Inferior parietal cortex (tissue), 1 donor: ENCODE data around the gene SNRNP40.
A peak's percentile ranks its signal among the peaks of the same experiment; 100 is the strongest.
"Not testable (repeated sequence)": the region's sequence is repeated elsewhere in the genome, so short reads cannot be mapped to it uniquely, and the experiment has no call there.

ENCODE experiments used
- DNase-seq: peaks from one replicate; pipeline ENCODE4 v3.0.0-alpha.2; 2016; ENCODE audit errors: extremely low spot score

Gene SNRNP40

DNA sequence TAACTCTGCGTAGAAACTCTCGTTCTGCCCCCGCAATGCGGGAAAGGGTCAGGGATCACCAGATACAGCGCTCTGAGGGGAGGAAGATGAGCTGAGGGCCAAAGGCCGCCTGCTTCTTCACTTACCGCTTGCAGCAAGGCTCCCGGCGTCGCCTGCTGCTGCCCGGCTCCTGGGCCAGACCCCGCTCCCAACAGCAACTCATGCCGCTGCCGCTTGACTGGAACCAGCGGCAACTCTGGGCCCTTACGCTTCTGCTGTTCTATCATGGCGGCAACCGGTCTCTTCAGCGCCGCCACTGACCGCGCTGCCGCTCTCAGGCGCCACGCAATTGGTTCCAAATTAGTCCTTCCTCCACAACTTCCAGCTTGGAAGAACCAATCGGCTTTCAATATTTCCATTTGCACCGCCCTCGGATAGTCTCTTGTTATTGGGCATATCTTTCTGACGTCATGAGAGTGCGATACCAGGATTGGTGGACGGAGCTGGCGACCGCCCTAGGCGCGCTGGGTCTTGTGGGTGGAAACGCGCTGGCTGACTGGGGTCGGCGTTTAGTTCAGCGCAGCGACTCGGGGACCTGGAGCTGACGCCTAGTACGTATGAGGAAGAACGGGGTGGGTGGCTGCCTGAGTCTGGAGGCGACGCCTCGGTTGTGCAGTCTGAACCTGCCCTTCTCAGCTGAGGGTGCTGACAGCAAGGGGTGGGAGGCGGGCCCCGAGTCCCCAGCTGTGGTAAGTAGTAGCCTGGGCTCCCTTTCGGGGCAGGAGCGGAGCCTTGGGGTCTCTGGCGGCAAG, at the start of gene SNRNP40, which contains the start of gene ZCCHC17:
TSS of gene SNRNP40 (minus strand) at position 303 of the 791 bp plus-strand sequence. CDS start at position 266, 37 bp downstream.
TSS of gene ZCCHC17 (plus strand) at position 547 of the 791 bp plus-strand sequence. CDS start 13,067 bp downstream, outside the sequence.
- peak; percentile 100 for DNase-seq

DNA sequence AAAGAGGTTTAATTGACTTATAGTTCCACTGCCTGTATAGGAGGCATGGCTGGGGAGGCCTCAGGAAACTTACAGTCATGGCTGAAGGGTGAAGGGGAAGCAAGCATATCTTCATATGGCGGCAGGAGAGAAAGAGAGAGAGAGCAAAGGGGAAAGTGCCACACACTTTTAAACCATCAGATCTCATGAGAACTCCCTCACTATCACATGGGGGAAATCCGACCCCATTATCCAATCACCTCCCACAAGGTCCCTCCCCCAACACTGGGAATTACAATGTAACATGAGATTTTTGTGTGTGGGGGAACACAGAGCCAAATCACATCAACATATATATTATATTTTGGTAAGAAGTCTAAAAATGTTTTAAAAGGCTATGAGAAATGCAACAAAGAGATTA, 49.0 kb upstream of the SNRNP40 start:
- DNase-seq = no peak

DNA sequence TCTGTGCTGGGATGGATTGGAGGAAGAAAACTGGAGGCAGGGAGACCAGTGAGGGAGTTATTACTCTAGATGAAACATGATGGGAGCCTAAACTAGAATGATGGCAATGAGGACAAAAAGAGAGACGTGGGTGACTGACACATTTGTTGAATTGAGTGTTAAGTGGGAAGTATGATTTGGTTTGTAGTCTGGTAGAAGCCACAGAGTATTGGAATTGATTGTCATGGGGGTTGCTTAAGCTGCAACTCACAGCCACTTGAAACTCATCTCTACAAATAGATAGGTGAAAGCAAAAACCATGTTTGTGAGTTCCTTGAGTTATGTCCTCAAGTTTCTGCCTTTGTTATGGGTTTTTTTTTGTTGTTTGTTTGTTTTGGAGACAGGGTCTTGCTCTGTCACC, 47.9 kb upstream of the SNRNP40 start:
- no peak for DNase-seq

GRCh38 chr1:31336687-31337467, 40.3 kb upstream of the SNRNP40 start:
- no peak for DNase-seq

DNA sequence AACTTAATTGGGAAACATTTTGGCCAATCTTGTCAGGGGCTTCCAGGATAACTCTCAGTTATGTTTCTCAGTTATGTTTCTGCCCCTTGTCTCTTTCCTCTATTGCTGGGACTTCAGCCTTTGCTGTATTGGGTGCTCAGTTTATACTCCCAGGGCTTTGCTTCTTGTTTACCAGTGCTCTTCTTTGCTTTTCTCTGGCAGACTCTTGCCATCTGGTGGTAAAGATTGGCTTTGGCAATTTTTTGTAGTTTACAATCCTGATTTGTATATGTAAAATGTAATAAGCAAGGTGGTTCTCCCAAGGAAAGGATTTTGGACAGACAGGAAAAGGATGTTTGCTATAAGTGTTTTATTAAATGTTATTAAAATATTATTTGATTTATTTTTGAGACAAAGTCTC, 38.4 kb upstream of the SNRNP40 start:
- peak; percentile 79 for DNase-seq

DNA sequence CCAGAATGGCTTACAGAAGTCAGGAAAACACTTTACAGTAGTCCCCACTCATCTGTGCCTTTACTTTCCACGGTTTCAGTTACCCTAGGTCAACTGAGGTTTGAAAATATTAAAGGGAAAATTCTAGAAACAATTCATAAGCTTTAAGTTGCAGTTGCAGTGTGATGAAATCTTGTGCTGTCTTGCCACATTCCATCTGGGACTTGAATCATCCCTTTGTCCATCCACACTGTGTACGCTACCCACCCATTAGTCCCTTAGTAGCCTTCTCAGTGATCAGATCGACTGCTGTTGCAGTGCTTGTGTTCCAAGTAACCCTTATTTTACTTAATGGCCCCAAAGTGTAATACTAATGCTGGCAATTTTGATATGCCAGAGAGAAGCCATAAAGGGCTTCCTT, 30.8 kb upstream of the SNRNP40 start:
- no peak for DNase-seq

DNA sequence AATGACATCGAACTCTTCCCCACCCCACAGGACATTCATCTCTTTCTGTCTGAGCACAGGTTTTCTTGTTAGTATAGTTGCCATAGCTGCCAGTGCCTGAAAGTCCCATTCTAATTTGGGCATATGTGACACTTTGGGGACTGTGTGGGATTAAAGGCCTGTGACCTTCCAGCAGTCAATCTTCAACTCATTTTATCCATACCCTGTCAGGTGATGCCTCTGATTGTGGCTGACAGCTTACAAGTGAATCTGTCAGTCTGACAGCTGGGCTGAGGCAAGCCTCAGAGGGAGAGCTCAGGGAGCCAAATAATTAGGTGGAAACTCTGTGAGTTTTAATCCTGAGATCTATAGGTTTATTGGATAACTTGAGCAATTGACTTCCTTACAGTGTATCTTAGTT, 29.9 kb upstream of the SNRNP40 start:
- no peak for DNase-seq

- no peak for DNase-seq
Measured at GRCh38 chr1:31324992-31325391, 28.4 kb upstream of the SNRNP40 start.

GRCh38 chr1:31324093-31324492, 27.5 kb upstream of the SNRNP40 start:
- no peak for DNase-seq

GRCh38 chr1:31318146-31318545, 21.6 kb upstream of the SNRNP40 start:
- no peak for DNase-seq

GRCh38 chr1:31315902-31316301, 19.3 kb upstream of the SNRNP40 start:
- no peak for DNase-seq

DNA sequence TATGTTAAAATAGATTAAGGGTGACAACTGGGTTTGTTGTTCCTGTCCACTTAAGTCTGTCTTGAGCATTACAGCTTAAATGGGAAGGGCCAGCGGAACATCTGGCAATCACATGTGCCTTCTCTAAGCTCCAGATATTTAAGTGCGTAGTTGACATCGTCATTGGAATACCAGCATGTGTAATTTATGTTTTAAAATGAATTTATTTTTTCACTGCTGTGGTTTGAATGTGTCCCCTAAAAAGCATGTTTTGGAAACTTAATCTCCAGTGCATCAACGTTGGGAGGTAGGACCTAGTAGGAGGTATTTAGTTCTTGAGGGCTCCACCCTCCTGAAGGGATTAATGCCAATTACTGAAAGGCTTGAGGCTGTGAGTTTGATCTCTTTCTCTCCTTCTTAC, 13.6 kb upstream of the SNRNP40 start:
- DNase-seq = no peak

GRCh38 chr1:31308036-31308435, 11.4 kb upstream of the SNRNP40 start:
- DNase-seq = no peak

DNA sequence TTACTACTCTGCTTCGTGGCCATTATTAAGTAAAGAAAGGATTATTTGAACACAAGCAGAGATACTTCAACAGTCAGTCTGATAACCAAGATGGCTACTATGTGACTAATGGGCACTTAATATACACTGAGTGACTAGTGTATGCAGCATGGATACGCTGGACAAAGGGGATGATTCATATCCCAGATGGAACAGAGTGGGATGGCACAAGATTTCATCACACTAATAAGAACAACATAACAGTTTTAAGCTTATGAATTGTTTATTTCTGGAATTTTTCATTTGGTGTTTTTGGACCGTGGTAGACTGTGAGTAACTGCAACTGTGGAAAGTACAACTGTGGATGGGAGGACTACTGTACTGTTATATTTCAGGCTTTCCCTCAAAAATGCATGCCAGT, 9.7 kb upstream of the SNRNP40 start:
- DNase-seq = no peak

GRCh38 chr1:31302709-31303441, 6.3 kb upstream of the SNRNP40 start:
- DNase-seq = no peak

DNA sequence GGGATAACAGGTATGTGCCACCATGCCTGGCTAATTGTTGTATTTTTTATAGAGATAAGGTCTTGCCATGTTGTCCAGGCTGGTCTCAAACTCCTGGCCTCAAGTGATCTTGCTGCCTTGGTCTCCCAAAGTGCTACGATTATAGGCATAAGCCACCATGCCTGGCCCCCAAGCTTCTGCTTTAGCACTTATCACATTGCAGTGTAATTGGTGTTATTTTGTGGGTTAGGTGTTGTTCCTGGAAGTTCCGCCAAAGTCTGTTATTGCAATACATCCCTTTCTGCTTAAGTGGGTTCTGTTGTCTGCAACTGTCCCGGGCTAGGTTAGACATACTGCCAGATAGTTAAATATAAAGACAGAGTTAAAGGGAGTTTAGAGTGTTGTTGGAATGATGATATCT, 3.6 kb upstream of the SNRNP40 start:
- no peak for DNase-seq

- no peak for DNase-seq
Measured at GRCh38 chr1:31299365-31299764, 2.8 kb upstream of the SNRNP40 start.

DNA sequence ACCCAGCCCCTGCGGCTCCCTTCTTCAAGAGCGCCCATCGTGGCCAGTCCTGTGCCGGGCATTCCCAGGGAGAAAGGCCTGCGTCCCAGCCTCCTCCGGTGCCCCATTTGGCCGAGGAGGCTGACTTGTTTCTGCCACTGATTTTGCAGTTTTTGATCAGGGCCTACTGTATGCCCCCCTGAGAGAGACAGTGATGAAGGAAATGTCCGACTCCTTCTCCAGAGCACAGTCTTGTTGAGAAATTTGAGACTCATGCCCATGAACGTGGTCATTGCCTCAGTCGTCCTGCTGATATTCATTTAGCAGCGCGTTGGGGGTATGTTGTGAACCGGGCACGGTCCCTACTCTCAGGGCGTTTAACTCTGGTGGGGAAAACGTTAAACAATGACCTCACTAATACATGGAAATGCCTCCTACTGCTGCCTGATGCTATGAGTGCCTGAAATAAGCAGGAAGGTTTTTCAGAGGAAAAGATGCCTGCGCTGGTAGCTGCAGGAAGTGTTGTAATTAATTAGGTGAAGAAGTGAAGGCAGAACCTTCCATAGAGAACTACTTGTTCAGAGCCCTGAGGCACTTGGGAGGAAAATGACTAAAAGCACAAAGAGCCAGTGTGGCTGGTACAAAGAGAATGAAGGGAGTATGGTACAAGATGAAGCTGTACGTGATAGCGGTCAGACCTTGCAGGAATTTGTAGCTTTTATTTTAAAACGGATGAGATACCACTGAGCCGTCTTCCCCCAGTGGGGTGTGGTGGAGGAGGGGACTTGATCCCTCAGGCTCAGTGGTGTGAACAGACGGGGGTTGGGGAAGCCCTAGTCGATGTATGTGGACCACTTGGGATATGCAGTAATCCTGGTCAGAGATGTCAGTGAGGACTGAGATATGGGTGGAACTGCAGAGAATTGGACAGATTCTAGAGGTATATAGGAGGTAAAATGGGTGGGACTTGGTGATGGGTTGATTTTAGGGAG, 974 bp upstream of the SNRNP40 start:
- DNase-seq = peak; percentile 33

- DNase-seq = no peak
Measured at GRCh38 chr1:31295874-31296485, 608 bp downstream of the SNRNP40 start.

DNA sequence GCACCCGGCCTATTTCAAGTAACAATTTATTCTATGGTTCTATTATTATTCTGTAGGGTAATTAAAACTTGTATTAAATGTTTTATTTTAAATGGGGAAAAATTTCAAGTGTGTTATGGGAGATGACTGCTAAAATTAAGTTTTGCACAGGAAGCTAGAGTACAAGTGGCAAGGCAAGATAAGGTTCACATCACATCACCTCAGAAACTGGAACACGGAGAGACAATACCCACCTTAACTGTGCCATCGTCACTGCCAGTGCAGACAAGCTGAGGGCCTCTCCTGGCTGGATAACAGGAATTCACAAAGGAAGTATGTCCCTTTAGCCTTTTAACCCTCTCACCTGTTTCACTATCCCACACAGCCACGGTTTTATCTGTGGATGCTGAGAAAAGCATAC, 7.6 kb downstream of the SNRNP40 start:
- no peak for DNase-seq

DNA sequence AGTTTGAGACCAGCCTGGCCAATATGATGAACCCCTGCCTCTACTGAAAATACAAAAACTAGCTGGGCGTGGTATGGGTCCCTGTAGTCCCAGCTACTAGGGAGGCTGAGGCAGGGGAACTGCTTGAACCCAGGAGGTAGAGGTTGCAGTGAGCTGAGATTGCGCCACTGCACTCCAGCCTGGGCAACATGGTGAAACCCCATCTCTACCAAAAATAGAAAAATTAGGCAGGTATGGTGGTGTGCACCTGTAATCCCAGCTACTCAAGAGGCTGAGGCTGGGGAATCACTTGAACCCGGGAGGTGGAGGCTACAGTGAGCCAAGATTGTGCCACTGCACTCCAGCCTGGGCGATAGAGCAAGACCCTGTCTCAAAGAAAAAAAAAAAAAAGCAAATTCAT, 8.8 kb downstream of the SNRNP40 start:
- DNase-seq = not testable (repeated sequence)
